PFSK-1 (cell line): ENCODE measurements around the gene CYSTM1.

ENCODE experiments used
- POLR2AphosphoS5 ChIP-seq: IDR thresholded peaks from 2 replicates; pipeline ENCODE4 v1.6.1; 2012; ENCODE audit warnings: low read depth, mild to moderate bottlenecking, control low read depth, low read length, moderate library complexity
- REST ChIP-seq, 2 experiments: IDR thresholded peaks; 2 replicates each; pipeline versions ENCODE4 v1.6.1 to v1.8.0; 2011 to 2012; ENCODE audit warnings: low read depth in 2 of 2, low read length in 2 of 2, control low read depth in 1 of 2, inconsistent platforms in 1 of 2, mild to moderate bottlenecking in 1 of 2, moderate library complexity in 1 of 2; ENCODE audit not compliant: insufficient read depth in 1 of 2
- TAF1 ChIP-seq: IDR thresholded peaks from 2 replicates; pipeline ENCODE4 v1.6.1; 2012; ENCODE audit warnings: low read length, control low read depth, borderline replicate concordance; ENCODE audit not compliant: insufficient read depth

- TF ChIP-seq TAF1 (no peak), REST (IDR thresholded peaks at IDR 0.05; ENCODE audit: insufficient read depth in 1 of 2, low read depth in 2 of 2, low read length in 2 of 2) (no peak), POLR2AphosphoS5 (no peak)
These were observed 91.6 kb downstream of the CYSTM1 start for GRCh38 chr5:140266471-140267200.
